Body of pancreas (tissue), 4 donors: ENCODE results near the gene ZNF407. TPM values are rescaled to one million over a fixed set of nuclear protein-coding genes. Genes with fewer than 3 reads are reported as not detected.

Experiments
- ATAC-seq: fragments of 150-250 bp; one replicate; pipeline ENCODE4 v1.9.1; 2016
- DNase-seq, 4 donors: peaks; one replicate each; pipeline ENCODE4 v3.0.0-alpha.2; 2019
- H3K27ac ChIP-seq, 4 donors: fragments of 200-600 bp; sonication (generic); 1 replicate in 3 of 4; 2 replicates in 1 of 4; pipeline versions ENCODE4 v1.5.1 to v1.6.1; 2016 to 2019; ENCODE audit warnings: mild to moderate bottlenecking in 1 of 4, mixed read lengths in 1 of 4, moderate library complexity in 1 of 4
- H3K27me3 ChIP-seq, 2 donors: fragments of 200-600 bp; sonication (generic); one replicate each; pipeline ENCODE4 v1.6.0; 2016; ENCODE audit warnings: mild to moderate bottlenecking in 1 of 2
- H3K36me3 ChIP-seq, 2 donors: fragments of 200-600 bp; sonication (generic); replicated peaks in 1 of 2; 2 replicates each; pipeline ENCODE4 v1.5.1; 2016; ENCODE audit warnings: low read depth in 2 of 2; ENCODE audit not compliant: insufficient read depth in 1 of 2
- H3K4me1 ChIP-seq: fragments of 200-600 bp; sonication (generic); one replicate; pipeline ENCODE4 v1.6.0; 2016
- H3K4me3 ChIP-seq, 2 donors: fragments of 200-600 bp; sonication (generic); 1 replicate in 1 of 2; 2 replicates in 1 of 2; pipeline ENCODE4 v1.5.1; 2016 to 2019
- H3K9me3 ChIP-seq, 3 donors: fragments of 200-600 bp; sonication (generic); 1 replicate in 2 of 3; 2 replicates in 1 of 3; pipeline ENCODE4 v1.5.1; 2016
- CTCF ChIP-seq, 7 experiments: fragments of 450-650 bp in 4 of 7; fragments of 200-600 bp in 3 of 7; sonication (generic) in 3 of 7; IDR thresholded peaks; one replicate each; pipeline ENCODE4 v1.5.1; 2016 to 2019; ENCODE audit warnings: antibody characterized with exemption in 7 of 7
- POLR2A ChIP-seq, 3 donors: fragments of 450-650 bp; IDR thresholded peaks; one replicate each; pipeline ENCODE4 v1.6.1; 2016; ENCODE audit warnings: antibody characterized with exemption in 3 of 3, mild to moderate bottlenecking in 2 of 3
- WGBS, 2 donors: methylation state at CpG; one replicate each; pipeline ENCODE4 v1.1.5; 2017; 5-methylcytosine and 5-hydroxymethylcytosine counted together
- intact Hi-C: fragments of 100-400 bp; cut with DNase I; formaldehyde crosslinking; loops from one replicate; pipeline ENCODE4 v1.15.1; 2023
- total RNA-seq, 2 donors: library from RNA; depleted of rRNA; stranded (reverse); fragments of >200 nt; gene quantifications; one replicate each; pipeline ENCODE4 v1.1.0, GENCODE V29; 2016

ZNF407 gene
- total RNA-seq, 2 donors from 2014 or later, result 14.3 to 19.1 TPM

GRCh38 chr18:74652392-74652988 is 54.8 kb downstream of the ZNF407 start:
- peak in 6 of 7 experiments; percentile 48 to 54 (median 52) for TF ChIP-seq CTCF (IDR thresholded peaks at IDR 0.05)
- TF ChIP-seq POLR2A (IDR thresholded peaks at IDR 0.05), result no peak
- Histone ChIP-seq H3K4me3 (no peak overlapping the region), H3K9me3 (no peaks in the 10 kb centered on the region), H3K36me3 (no peaks in the 10 kb centered on the region), H3K27ac (no peak overlapping the region), H3K4me1 (no peaks in the 10 kb centered on the region), H3K27me3 (no peaks in the 10 kb centered on the region)
- DNase-seq (no peak), ATAC-seq (no peak)
- 29 to 34% methylated on average over 4 of the region's 4 CpGs for WGBS, 2 donors
- intact Hi-C loops, result no loop called here

- TF ChIP-seq CTCF (IDR thresholded peaks at IDR 0.05) (peak in 1 of 7 experiments; percentile 19), POLR2A (IDR thresholded peaks at IDR 0.05) (no peak)
- intact Hi-C loops, result no loop called here
- Histone ChIP-seq H3K27me3 (no peaks in the 10 kb centered on the region), H3K36me3 (no peaks in the 10 kb centered on the region), H3K27ac (no peak overlapping the region), H3K4me3 (no peak overlapping the region), H3K9me3 (no peaks in the 10 kb centered on the region), H3K4me1 (no peaks in the 10 kb centered on the region)
- DNase-seq (no peak), ATAC-seq (no peak)
- whole genome bisulfite sequencing, 2 donors, result 65 to 69% methylated on average over 2 of the region's 2 CpGs
Measured at GRCh38 chr18:74654638-74655037, 57.0 kb downstream of the ZNF407 start.

GRCh38 chr18:74661008-74661407 is 63.3 kb downstream of the ZNF407 start:
- intact Hi-C loops, result no loop called here
- DNase-seq (no peak), ATAC-seq (no peak)
- Histone ChIP-seq H3K9me3 (no peaks in the 10 kb centered on the region), H3K36me3 (no peaks in the 10 kb centered on the region), H3K27me3 (no peaks in the 10 kb centered on the region), H3K4me1 (no peaks in the 10 kb centered on the region), H3K4me3 (no peak overlapping the region), H3K27ac (no peak overlapping the region)
- 34 to 43% methylated on average over 2 of the region's 2 CpGs for WGBS, 2 donors
- TF ChIP-seq POLR2A (IDR thresholded peaks at IDR 0.05) (no peak), CTCF (IDR thresholded peaks at IDR 0.05) (no peak)

- H3K27ac ChIP-seq, result no peak overlapping the region
- DNase-seq, result no peak
- TF ChIP-seq POLR2A (IDR thresholded peaks at IDR 0.05) (no peak), CTCF (IDR thresholded peaks at IDR 0.05) (no peak)
- H3K9me3 ChIP-seq, result no peaks in the 10 kb centered on the region
- no peaks in the 10 kb centered on the region for H3K4me1 ChIP-seq
- H3K27me3 ChIP-seq, result no peaks in the 10 kb centered on the region
- intact Hi-C loops, result no loop called here
- no peak for ATAC-seq
- WGBS, 2 donors, result 94 to 95% methylated on average over 6 of the region's 6 CpGs
- H3K36me3 ChIP-seq, result no peaks in the 10 kb centered on the region
- no peak overlapping the region for H3K4me3 ChIP-seq
Measured at GRCh38 chr18:74661691-74662090, 64.0 kb downstream of the ZNF407 start.

GRCh38 chr18:74662622-74663021 is 65.0 kb downstream of the ZNF407 start:
- no peaks in the 10 kb centered on the region for H3K27me3 ChIP-seq
- no peaks in the 10 kb centered on the region for H3K36me3 ChIP-seq
- no peak for ATAC-seq
- no peak for DNase-seq
- TF ChIP-seq POLR2A (IDR thresholded peaks at IDR 0.05), result no peak
- TF ChIP-seq CTCF (IDR thresholded peaks at IDR 0.05), result no peak
- no peaks in the 10 kb centered on the region for H3K4me1 ChIP-seq
- H3K4me3 ChIP-seq, result no peak overlapping the region
- no peaks in the 10 kb centered on the region for H3K9me3 ChIP-seq
- 61 to 77% methylated on average over 2 of the region's 2 CpGs for WGBS, 2 donors
- intact Hi-C loops, result no loop called here
- H3K27ac ChIP-seq, result no peak overlapping the region
